Caki2 (cell line): ENCODE data around the gene PFKFB4. TPM values are rescaled to one million over a fixed set of nuclear protein-coding genes. Genes with fewer than 3 reads are reported as not detected.

Source experiments
- DNase-seq: peaks from one replicate; pipeline ENCODE4 v3.0.0-alpha.2; 2015; ENCODE audit warnings: low read depth
- in situ Hi-C: cut with HindIII; loops from 2 replicates; pipeline ENCODE4 v1.10.0; 2016; ENCODE audit warnings: low sequenced_read_pairs, low pct_unique_long_range_greater_than_20kb, mixed read lengths
- total RNA-seq: library from RNA; depleted of rRNA; stranded (reverse); fragments of >200 nt; shearing (Covaris generic); gene quantifications from 2 replicates; pipeline ENCODE4 v1.2.3, GENCODE V29; 2014; ENCODE audit warnings: low replicate concordance

Gene PFKFB4
- total RNA-seq, 1 experiment from 2014 or later: 23.8 TPM

DNA sequence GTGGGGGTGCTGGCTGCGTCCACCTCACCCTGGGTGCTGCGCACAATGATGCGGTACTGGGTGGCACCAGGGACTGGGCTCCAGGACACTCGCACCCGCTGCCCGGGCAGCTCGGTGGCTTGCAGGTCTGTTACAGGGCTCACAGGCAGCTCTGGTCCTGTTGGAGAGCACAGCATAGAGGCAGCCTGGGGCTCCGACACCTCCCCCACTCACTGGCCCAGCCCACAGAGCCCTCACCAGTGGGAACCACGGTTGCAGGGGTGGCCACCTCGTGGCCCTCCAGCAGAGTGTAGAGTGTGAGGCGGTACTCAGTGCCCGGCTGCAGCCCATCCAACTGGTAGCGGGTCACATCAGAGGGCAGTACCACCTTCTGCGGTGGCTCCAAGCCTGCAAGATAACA is 34.8 kb upstream of the PFKFB4 start:
- in situ Hi-C loops: no loop called here

GRCh38 chr3:48588230-48588629 is 31.6 kb upstream of the PFKFB4 start:
- no peak for DNase-seq
- in situ Hi-C loops: no loop called here

More for the DNA sequence above, 34.8 kb upstream of the PFKFB4 start:
- no peak for DNase-seq

DNA sequence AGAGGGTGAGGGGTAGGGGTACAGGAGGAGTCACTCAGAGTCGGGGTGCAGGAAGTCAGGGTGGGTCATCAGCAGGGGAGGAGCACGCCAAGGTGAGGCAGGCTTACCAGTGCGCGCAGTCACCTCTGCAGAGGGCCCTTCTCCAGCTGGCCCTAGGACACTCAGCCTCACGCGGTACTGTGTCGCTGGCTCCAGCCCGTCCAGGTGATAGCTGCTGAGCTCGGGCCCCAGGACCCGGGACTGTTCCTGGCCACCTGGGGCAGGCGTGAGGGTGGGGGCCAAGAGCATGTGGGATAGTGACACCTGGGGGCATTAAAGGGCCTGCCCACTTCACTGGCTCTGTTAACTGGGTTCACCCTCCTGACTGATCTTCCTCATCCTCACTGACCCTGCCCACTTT is 31.1 kb upstream of the PFKFB4 start:
- no peak for DNase-seq
- in situ Hi-C loops: no loop called here

DNA sequence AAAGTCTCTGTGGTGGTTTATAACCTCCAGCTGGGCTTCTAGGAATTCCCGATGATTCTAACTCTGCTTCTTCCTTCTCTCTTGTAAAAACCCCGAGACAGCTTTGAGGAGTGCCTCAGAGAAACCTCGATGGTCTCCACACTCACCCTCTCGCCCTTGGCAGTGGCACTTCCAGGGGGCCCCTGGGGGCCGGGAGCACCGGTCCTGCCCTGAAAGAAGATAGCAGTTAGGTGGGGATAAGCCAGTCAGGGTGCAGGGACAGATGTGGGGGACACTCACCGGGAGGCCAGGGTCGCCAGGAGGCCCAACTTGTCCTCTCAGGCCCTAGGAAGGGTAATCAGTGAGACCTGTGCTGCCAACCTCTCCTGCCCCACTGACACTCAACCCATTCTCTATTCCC is 28.8 kb upstream of the PFKFB4 start:
- in situ Hi-C loops: no loop called here
- no peak for DNase-seq

DNA sequence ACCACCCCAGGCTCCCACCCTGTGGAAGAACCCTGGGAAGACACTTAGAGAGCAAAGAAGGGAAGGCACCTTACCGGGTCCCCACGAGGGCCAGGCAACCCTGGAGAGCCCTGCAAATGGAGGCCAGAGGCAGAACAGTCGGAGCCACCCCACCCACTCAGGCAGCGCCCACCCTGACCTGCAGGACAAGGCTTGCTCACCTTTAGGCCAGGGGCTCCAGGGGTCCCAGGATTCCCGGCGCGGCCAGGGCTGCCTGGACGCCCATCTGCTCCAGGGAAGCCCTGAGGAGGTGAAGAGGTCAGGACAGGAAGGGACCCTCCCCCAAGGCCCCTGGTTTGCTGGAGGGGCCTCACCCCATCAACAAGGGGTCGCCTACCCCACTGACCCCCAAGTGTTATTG is 28.2 kb upstream of the PFKFB4 start:
- in situ Hi-C loops: no loop called here
- no peak for DNase-seq

DNA sequence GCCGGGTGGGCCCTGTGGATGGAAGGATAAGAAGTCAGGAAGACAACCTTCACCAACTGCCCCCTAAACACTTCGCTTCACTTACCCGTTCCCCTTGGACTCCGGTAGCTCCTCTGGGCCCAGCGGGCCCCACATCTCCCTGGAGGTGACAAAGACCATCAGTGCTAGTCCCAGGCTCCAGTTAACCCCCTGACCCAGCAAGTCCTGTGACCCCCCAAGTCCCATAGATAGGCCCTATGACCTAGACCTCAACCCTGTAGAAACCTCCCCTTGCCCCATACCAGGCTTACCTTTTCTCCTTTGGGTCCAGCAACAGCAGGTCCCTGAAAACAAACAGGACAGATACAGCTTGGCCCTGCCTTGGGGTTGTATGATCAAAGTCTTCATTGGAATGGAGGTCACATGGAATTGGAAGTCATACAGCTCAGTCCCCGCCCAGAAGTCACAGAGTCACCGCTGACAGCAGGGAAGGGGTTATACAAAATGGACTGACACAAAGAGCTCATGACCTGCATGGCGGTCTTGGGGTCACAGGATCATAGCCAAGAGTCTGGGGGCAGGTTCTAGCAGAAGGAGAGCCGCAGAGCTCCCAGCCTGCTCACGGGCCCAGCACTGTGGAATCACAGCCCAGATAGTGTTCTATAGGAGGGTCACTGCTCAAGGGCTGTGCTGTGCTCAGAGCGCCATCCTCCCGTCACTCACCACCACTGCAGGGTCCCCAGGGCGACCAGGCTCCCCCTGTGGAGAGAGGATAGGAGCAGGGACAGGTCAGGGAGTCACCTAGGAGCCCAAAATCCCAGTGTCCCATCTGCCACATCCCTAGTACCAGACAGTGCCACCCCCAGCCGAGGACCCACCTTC is 25.2 kb upstream of the PFKFB4 start:
- in situ Hi-C loops: no loop called here
- no peak for DNase-seq

DNA sequence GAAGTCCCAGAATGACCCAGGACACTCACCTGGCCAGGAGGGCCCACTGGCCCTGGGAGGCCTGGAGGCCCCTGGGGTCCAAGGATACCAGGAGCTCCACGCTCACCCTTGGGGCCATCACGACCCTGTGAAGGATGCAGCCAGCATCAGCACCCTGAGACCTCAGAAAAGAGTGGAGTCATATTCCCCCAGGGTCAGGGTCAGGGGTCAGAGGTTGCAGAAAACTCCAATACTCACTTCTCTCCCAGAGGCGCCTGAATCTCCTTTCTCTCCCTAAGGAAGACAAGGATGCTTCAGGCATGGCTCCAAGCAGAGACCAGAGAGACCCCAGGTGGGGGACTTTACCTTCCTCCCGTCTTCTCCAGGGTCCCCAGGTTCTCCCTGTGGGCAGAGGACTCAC is 20.0 kb upstream of the PFKFB4 start:
- DNase-seq: no peak
- in situ Hi-C loops: no loop called here

DNA sequence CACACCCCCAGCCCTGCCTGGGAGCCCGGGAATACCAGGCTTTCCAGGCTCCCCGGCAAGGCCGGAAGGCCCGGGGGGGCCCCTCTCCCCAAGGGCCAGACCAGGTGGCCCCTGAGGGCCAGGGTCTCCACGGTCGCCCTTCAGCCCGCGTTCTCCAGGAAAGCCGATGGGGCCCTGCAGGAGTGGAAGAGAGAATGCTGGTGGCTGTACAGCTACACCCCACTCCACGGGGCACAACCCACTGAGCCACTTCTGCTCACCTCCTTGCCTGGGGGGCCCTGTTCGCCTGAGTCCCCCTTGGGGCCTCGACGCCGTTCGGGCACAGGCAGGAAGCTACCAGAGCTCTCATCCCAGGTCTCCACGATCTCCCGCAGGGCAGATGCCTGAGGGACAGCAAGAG is 18.8 kb upstream of the PFKFB4 start:
- no peak for DNase-seq
- in situ Hi-C loops: no loop called here

DNA sequence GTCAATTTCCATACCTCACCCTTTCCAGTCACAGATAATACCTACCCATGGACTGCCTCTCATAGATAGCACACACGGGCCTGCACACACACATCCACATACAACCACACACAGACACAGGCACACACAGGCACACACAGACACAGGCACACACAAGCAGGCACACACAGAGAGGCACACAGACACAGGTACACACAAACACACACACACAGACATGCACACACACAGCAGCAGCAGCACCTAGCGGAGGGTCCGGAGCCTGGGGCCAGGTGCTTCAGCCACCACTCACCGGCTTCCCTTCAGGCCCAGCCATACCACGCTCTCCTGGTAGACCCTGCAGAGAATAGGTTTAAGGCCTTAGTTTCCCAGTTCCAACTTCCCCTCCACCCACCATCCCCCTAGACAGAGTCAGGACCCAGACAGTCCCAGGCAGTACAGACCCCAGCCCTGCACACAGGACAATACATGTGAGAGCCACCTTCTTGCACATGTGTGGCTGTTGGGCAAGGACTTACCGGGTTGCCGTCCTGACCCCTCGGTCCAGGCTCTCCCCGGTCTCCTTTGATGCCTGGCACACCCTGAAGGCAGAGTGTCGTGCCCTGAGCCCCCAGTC is 17.5 kb upstream of the PFKFB4 start:
- in situ Hi-C loops: no loop called here
- DNase-seq: no peak

GRCh38 chr3:48572517-48572916 is 15.9 kb upstream of the PFKFB4 start:
- in situ Hi-C loops: no loop called here
- no peak for DNase-seq

DNA sequence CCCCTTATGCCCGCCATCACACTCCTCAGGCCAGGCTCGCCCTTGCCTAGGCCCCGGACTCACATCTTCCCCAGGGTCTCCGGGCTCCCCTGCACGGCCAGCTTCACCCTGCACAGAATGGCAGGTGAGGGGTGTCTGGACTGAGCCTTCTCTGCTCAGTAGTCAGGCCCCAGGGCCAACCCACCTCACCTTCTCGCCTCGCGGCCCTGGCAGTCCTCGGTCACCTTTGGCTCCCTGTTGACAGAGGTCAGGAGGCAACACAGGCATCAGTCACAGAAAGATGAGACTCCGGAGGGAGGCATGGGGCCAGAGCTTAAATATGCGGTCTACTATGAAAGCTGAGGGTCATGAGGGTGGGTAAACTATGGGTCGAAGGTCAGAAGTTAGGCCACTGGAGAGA is 15.3 kb upstream of the PFKFB4 start:
- no peak for DNase-seq
- in situ Hi-C loops: no loop called here

GRCh38 chr3:48569808-48570450 is 13.3 kb upstream of the PFKFB4 start:
- in situ Hi-C loops: no loop called here
- DNase-seq: no peak

GRCh38 chr3:48569400-48569799 is 12.8 kb upstream of the PFKFB4 start:
- DNase-seq: no peak
- in situ Hi-C loops: no loop called here

DNA sequence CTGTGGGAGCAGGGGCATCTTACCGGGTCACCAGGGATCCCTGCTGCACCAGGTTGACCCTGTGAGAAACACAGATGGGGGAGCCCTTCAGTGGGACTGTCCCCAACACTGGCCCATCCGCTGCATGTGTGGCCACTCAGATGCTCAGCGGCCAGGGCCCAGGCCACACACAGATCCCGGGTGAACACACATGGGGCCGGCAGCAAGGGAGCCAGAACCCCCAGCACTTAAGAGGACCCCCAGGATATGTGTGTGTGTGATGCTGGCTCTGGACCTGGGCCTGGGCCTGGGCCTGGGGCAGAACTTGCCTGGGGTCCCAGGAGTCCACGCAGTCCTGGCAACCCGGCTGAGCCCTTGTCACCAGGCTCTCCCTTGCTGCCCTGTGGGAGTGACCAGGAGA is 11.9 kb upstream of the PFKFB4 start:
- in situ Hi-C loops: no loop called here
- no peak for DNase-seq

DNA sequence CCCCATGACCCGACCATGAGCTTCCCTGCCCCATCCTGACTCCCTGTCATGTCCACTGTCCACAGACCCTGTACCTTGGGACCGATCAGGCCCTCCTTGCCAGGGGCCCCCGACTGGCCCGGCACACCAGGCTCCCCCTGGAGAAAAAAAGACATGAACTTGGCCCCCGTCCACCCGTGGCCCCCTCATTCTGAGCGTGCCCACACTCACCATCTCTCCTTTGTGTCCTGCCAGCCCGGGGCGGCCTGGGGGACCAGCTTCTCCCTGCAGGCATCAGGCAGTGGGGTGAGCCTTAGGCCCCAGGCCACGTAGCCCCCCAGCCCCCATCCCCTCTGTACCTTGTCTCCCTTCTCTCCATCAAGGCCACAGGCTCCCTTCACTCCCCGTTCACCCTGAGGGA is 10.9 kb upstream of the PFKFB4 start:
- in situ Hi-C loops: no loop called here
- no peak for DNase-seq

DNA sequence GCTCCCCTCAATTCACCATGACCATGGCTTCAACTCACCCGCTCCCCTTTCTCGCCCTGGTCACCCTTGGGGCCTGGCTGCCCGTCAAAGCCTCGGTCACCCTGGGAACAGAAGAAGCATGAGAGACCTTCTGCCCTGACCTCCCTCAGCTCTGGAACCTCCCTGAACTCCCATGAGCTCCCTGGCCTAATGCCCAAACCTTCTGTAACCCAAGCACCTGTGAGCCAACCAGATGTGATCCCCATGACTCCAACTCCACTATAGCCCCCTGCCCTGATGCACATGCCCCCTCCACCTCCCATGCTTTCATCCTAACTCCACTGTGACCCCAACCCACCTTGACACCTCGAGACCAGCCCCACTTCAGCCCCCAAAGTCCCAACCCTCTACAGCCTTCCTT is 10.5 kb upstream of the PFKFB4 start:
- no peak for DNase-seq
- in situ Hi-C loops: no loop called here

- in situ Hi-C loops: no loop called here
- DNase-seq: no peak
These were observed 9.8 kb upstream of the PFKFB4 start for GRCh38 chr3:48566401-48566760.

- no peak for DNase-seq
- in situ Hi-C loops: no loop called here
These were observed 9.2 kb upstream of the PFKFB4 start for GRCh38 chr3:48565591-48566400.

GRCh38 chr3:48565186-48565585 is 8.6 kb upstream of the PFKFB4 start:
- in situ Hi-C loops: no loop called here

More at GRCh38 chr3:48565186-48565585, 8.6 kb upstream of the PFKFB4 start:
- DNase-seq: no peak
